Peyer's patch (tissue), 4 donors: ENCODE measurements around the gene AK8.

Experiments
- CTCF ChIP-seq, 6 experiments: fragments of 450-650 bp in 4 of 6; fragments of 200-600 bp in 2 of 6; sonication (generic) in 1 of 6; IDR thresholded peaks; one replicate each; pipeline ENCODE4 v1.5.1; 2017 to 2019; ENCODE audit warnings: antibody characterized with exemption in 6 of 6, mild to moderate bottlenecking in 3 of 6, moderate library complexity in 1 of 6
- POLR2A ChIP-seq, 2 donors: fragments of 450-650 bp; IDR thresholded peaks; one replicate each; pipeline ENCODE4 v1.5.1; 2017; ENCODE audit warnings: antibody characterized with exemption in 2 of 2, mild to moderate bottlenecking in 2 of 2, moderate library complexity in 2 of 2

- TF ChIP-seq CTCF (IDR thresholded peaks at IDR 0.05) (no peak), POLR2A (IDR thresholded peaks at IDR 0.05) (no peak)
These were observed 152.8 kb downstream of the AK8 start for GRCh38 chr9:132725306-132725705.
